DOHH2 (cell line): ENCODE results near the gene PRKAR1B.

Source experiments
- H3F3A ChIP-seq: fragments of 200-600 bp; sonication (generic), shearing (Covaris generic); 2 replicates; pipeline ENCODE4 v1.6.0; 2016; ENCODE audit warnings: antibody characterized with exemption, mild to moderate bottlenecking; ENCODE audit not compliant: control insufficient read depth, insufficient read depth
- H3K27ac ChIP-seq: fragments of 200-600 bp; sonication (generic); 2 replicates; pipeline ENCODE4 v1.5.1; 2014; ENCODE audit warnings: low read depth, mild to moderate bottlenecking, low read length, moderate library complexity
- H3K27me3 ChIP-seq: fragments of 200-600 bp; sonication (generic); 2 replicates; pipeline ENCODE4 v1.6.1; 2014; ENCODE audit warnings: mild to moderate bottlenecking, low read length, mixed read lengths; ENCODE audit not compliant: control insufficient read depth
- H3K36me3 ChIP-seq: fragments of 200-600 bp; sonication (generic); 2 replicates; pipeline ENCODE4 v1.6.1; 2014; ENCODE audit warnings: mild to moderate bottlenecking, low read length, moderate library complexity, mixed read lengths; ENCODE audit not compliant: control insufficient read depth
- H3K4me1 ChIP-seq: fragments of 200-600 bp; sonication (generic); 2 replicates; pipeline ENCODE4 v1.6.1; 2014; ENCODE audit warnings: mild to moderate bottlenecking, low read length, mixed read lengths; ENCODE audit not compliant: control insufficient read depth
- H3K4me2 ChIP-seq: fragments of 200-600 bp; sonication (generic); 2 replicates; pipeline ENCODE4 v1.6.0; 2014; ENCODE audit warnings: mild to moderate bottlenecking, low read length, moderate library complexity
- H3K4me3 ChIP-seq: fragments of 200-600 bp; sonication (generic); 2 replicates; pipeline ENCODE4 v1.5.1; 2014; ENCODE audit warnings: mild to moderate bottlenecking, low read length, mixed read lengths
- H3K79me2 ChIP-seq: fragments of 200-600 bp; sonication (generic); 2 replicates; pipeline ENCODE4 v1.6.1; 2014; ENCODE audit warnings: mild to moderate bottlenecking, low read length, mixed read lengths; ENCODE audit not compliant: control insufficient read depth
- H3K9me2 ChIP-seq: fragments of 200-600 bp; sonication (generic); replicated peaks from 2 replicates; pipeline ENCODE4 v1.6.1; 2014; ENCODE audit warnings: mild to moderate bottlenecking, low read length, mixed read lengths; ENCODE audit not compliant: control insufficient read depth
- H3K9me3 ChIP-seq: fragments of 200-600 bp; sonication (generic); 2 replicates; pipeline ENCODE4 v1.6.1; 2014; ENCODE audit warnings: antibody characterized with exemption, low read length, mixed read lengths; ENCODE audit not compliant: control insufficient read depth, insufficient read depth
- H4K20me1 ChIP-seq: fragments of 200-600 bp; sonication (generic); 2 replicates; pipeline ENCODE4 v1.6.0; 2014; ENCODE audit warnings: low read depth, mild to moderate bottlenecking, antibody characterized with exemption, low read length, moderate library complexity; ENCODE audit not compliant: control insufficient read depth, insufficient read depth
- CTCF ChIP-seq: fragments of 200-600 bp; sonication (generic); IDR thresholded peaks from one replicate; pipeline ENCODE4 v1.5.1; 2014; ENCODE audit warnings: antibody characterized with exemption, mild to moderate bottlenecking, low read depth, low read length; ENCODE audit not compliant: poor library complexity, severe bottlenecking
- EZH2phosphoT487 ChIP-seq: fragments of 200-600 bp; sonication (generic); IDR thresholded peaks from 2 replicates; pipeline ENCODE4 v1.6.1; 2017; ENCODE audit warnings: borderline replicate concordance, mild to moderate bottlenecking, antibody characterized with exemption, low read length, moderate library complexity, mixed read lengths

Gene PRKAR1B

GRCh38 chr7:577278-577665 is 149.8 kb downstream of the PRKAR1B start:
- Histone ChIP-seq H3K9me2 (no peaks in the 10 kb centered on the region), H3K27me3 (no peaks in the 10 kb centered on the region), H3K9me3 (peaks cover 7% of the 10 kb centered on the region; the same call in 1 of the 2 replicates), H3K27ac (no peak overlapping the region), H4K20me1 (no peaks in the 10 kb centered on the region), H3K4me3 (no peak overlapping the region), H3K79me2 (no peaks in the 10 kb centered on the region), H3K36me3 (peaks cover 33% of the 10 kb centered on the region), H3K4me2 (no peak overlapping the region), H3K4me1 (no peaks in the 10 kb centered on the region), H3F3A (no peaks in the 10 kb centered on the region)
- TF ChIP-seq CTCF = no peak
- no peak for TF ChIP-seq EZH2phosphoT487

DNA sequence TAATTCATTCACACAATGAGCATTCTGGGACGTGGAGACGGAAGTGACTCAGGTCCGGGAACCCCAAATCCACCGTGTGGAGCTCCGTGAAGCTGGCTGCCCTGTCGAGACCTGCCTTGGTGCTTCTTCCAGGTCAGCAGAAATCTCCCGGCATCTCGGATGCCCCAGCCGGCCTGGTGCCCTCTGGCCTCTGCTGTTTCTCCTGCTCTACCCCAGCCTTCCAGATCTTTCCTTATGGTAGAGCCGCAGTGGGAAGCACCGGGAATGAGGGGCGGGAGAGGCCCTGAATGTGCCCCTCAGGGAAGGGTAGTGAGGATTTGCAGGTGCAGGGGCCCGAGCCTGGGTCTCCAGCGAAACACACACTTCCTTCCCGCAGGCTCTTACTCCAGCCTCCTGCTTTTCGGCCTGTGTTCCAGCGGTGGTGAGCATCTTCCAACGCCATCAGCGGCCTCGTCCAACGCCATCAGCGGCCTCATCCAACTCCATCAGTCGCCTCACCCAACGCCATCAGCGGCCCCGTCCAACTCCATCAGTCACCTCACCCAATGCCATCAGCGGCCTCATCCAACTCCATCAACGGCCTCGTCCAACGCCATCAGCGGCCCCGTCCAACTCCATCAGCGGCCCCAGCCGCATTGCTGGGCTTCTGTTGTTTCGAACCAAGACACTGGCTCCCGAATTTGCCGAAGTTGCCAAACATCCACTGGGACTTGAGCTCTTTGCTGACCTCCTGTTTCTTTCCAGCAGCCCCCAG is 150.4 kb downstream of the PRKAR1B start:
- TF ChIP-seq EZH2phosphoT487 (no peak), CTCF (no peak)
- Histone ChIP-seq H4K20me1 (no peaks in the 10 kb centered on the region), H3K27me3 (no peaks in the 10 kb centered on the region), H3K4me2 (no peak overlapping the region), H3K79me2 (no peaks in the 10 kb centered on the region), H3F3A (no peaks in the 10 kb centered on the region), H3K27ac (no peak overlapping the region), H3K4me1 (no peaks in the 10 kb centered on the region), H3K9me2 (no peaks in the 10 kb centered on the region), H3K4me3 (no peak overlapping the region), H3K36me3 (peaks cover 33% of the 10 kb centered on the region), H3K9me3 (peaks cover 10% of the 10 kb centered on the region; the same call in 1 of the 2 replicates)

- Histone ChIP-seq H3K4me3 (no peak overlapping the region), H3K4me1 (no peaks in the 10 kb centered on the region), H3K36me3 (peaks cover 33% of the 10 kb centered on the region), H3K9me3 (peaks cover 16% of the 10 kb centered on the region; the same call in 1 of the 2 replicates), H4K20me1 (no peaks in the 10 kb centered on the region), H3F3A (no peaks in the 10 kb centered on the region), H3K27ac (no peak overlapping the region), H3K4me2 (no peak overlapping the region), H3K79me2 (no peaks in the 10 kb centered on the region), H3K9me2 (no peaks in the 10 kb centered on the region), H3K27me3 (no peaks in the 10 kb centered on the region)
- TF ChIP-seq CTCF (no peak), EZH2phosphoT487 (no peak)
These were observed 151.4 kb downstream of the PRKAR1B start for GRCh38 chr7:575425-576366.
